ENCODE measurements around the gene TRMO.

Gene TRMO

GRCh38 chr9:97892421-97892820 is 29.9 kb downstream of the TRMO start:
- TF ChIP-seq CTCF (IDR thresholded peaks at IDR 0.05; ENCODE audit: insufficient read depth, low read length) (no peak), REST (IDR thresholded peaks at IDR 0.05; ENCODE audit: insufficient replicate concordance, low read depth) (no peak), SPI1 (IDR thresholded peaks at IDR 0.05; ENCODE audit: borderline replicate concordance, low read depth) (no peak), GABPA (IDR thresholded peaks at IDR 0.05; ENCODE audit: low read depth) (no peak), POLR2AphosphoS5 (IDR thresholded peaks at IDR 0.05; ENCODE audit: low read depth) (no peak)
- no peak overlapping the region for H3K4me3 ChIP-seq (replicated peaks; ENCODE audit: insufficient read depth, low read length)
- DNase-seq (ENCODE audit: low read depth in 1 of 2, low spot score in 1 of 2) = no peak
- no peaks in the 10 kb centered on the region for H3K27me3 ChIP-seq (ENCODE audit: insufficient read depth, poor library complexity, severe bottlenecking)
- H3K27ac ChIP-seq (replicated peaks) = no peak overlapping the region

GRCh38 chr9:97891736-97892135 is 30.6 kb downstream of the TRMO start:
- no peak overlapping the region for H3K4me3 ChIP-seq (replicated peaks; ENCODE audit: insufficient read depth, low read length)
- DNase-seq (ENCODE audit: low read depth in 1 of 2, low spot score in 1 of 2) = no peak
- no peak overlapping the region for H3K27ac ChIP-seq (replicated peaks)
- TF ChIP-seq GABPA (IDR thresholded peaks at IDR 0.05; ENCODE audit: low read depth) = no peak
- no peak for TF ChIP-seq REST (IDR thresholded peaks at IDR 0.05; ENCODE audit: insufficient replicate concordance, low read depth)
- TF ChIP-seq CTCF (IDR thresholded peaks at IDR 0.05; ENCODE audit: insufficient read depth, low read length) = no peak
- TF ChIP-seq SPI1 (IDR thresholded peaks at IDR 0.05; ENCODE audit: borderline replicate concordance, low read depth) = no peak
- TF ChIP-seq POLR2AphosphoS5 (IDR thresholded peaks at IDR 0.05; ENCODE audit: low read depth) = no peak
- no peaks in the 10 kb centered on the region for H3K27me3 ChIP-seq (ENCODE audit: insufficient read depth, poor library complexity, severe bottlenecking)

- Histone ChIP-seq H3K27ac (replicated peaks) (no peak overlapping the region), H3K4me3 (replicated peaks; ENCODE audit: insufficient read depth, low read length) (no peak overlapping the region), H3K27me3 (ENCODE audit: insufficient read depth, poor library complexity, severe bottlenecking) (no peaks in the 10 kb centered on the region)
- TF ChIP-seq POLR2AphosphoS5 (IDR thresholded peaks at IDR 0.05; ENCODE audit: low read depth) (no peak), REST (IDR thresholded peaks at IDR 0.05; ENCODE audit: insufficient replicate concordance, low read depth) (no peak), CTCF (IDR thresholded peaks at IDR 0.05; ENCODE audit: insufficient read depth, low read length) (peak; percentile 72), SPI1 (IDR thresholded peaks at IDR 0.05; ENCODE audit: borderline replicate concordance, low read depth) (no peak)
- peak in 1 of 2 experiments; percentile 58 for DNase-seq (ENCODE audit: low read depth in 1 of 2, low spot score in 1 of 2)
Observed at GRCh38 chr9:97889941-97890887, 32.1 kb downstream of the TRMO start.
